ENCODE results near the gene CTU2.

Gene CTU2

GRCh38 chr16:88743693-88744576 lies 37.6 kb downstream of the CTU2 start:
- DNase-seq (ENCODE audit: low spot score) = peak; percentile 76

- DNase-seq (ENCODE audit: low spot score) = no peak
Observed at GRCh38 chr16:88744577-88745521, 38.5 kb downstream of the CTU2 start.

GRCh38 chr16:88746506-88746905 lies 40.2 kb downstream of the CTU2 start:
- no peak for DNase-seq (ENCODE audit: low spot score)

GRCh38 chr16:88747588-88748301 lies 41.4 kb downstream of the CTU2 start:
- peak; percentile 81 for DNase-seq (ENCODE audit: low spot score)

GRCh38 chr16:88748364-88748763 lies 42.1 kb downstream of the CTU2 start:
- DNase-seq (ENCODE audit: low spot score) = no peak

- no peak for DNase-seq (ENCODE audit: low spot score)
Observed at GRCh38 chr16:88749358-88749757, 43.1 kb downstream of the CTU2 start.

GRCh38 chr16:88750854-88751253 lies 44.6 kb downstream of the CTU2 start:
- DNase-seq (ENCODE audit: low spot score) = no peak

- DNase-seq (ENCODE audit: low spot score) = no peak
Observed at GRCh38 chr16:88752386-88753002, 46.2 kb downstream of the CTU2 start.

GRCh38 chr16:88753191-88753590 lies 46.9 kb downstream of the CTU2 start:
- no peak for DNase-seq (ENCODE audit: low spot score)

- no peak for DNase-seq (ENCODE audit: low spot score)
Observed at GRCh38 chr16:88753602-88754001, 47.3 kb downstream of the CTU2 start.

- DNase-seq (ENCODE audit: low spot score) = no peak
Observed at GRCh38 chr16:88754109-88754911, 48.0 kb downstream of the CTU2 start.

GRCh38 chr16:88754912-88755744 lies 48.8 kb downstream of the CTU2 start:
- peak; percentile 69 for DNase-seq (ENCODE audit: low spot score)

GRCh38 chr16:88755745-88756443 lies 49.6 kb downstream of the CTU2 start:
- no peak for DNase-seq (ENCODE audit: low spot score)

GRCh38 chr16:88758227-88758943 lies 52.1 kb downstream of the CTU2 start:
- no peak for DNase-seq (ENCODE audit: low spot score)

- DNase-seq (ENCODE audit: low spot score) = no peak
Observed at GRCh38 chr16:88758944-88759244, 52.6 kb downstream of the CTU2 start.

- peak; percentile 91 for DNase-seq (ENCODE audit: low spot score)
Observed at GRCh38 chr16:88759245-88759975, 53.1 kb downstream of the CTU2 start.

- no peak for DNase-seq (ENCODE audit: low spot score)
Observed at GRCh38 chr16:88759976-88760350, 53.7 kb downstream of the CTU2 start.

All from SK-N-DZ (cell line).